Smooth muscle cell (in vitro differentiated cells): ENCODE results near the gene ALDH18A1. TPM values are rescaled to one million over a fixed set of nuclear protein-coding genes. Genes with fewer than 3 reads are reported as not detected.

Source experiments
- DNase-seq: peaks from one replicate; lab custom pipeline; 2025; ENCODE audit not compliant: unreplicated experiment; lab: John Stamatoyannopoulos, UW
- H2AFZ ChIP-seq: fragments of 200-600 bp; sonication (generic); 2 replicates; pipeline ENCODE4 v1.6.0; 2016; ENCODE audit warnings: antibody characterized with exemption, low read depth, mild to moderate bottlenecking
- H3F3A ChIP-seq: fragments of 200-600 bp; sonication (generic); 2 replicates; pipeline ENCODE4 v1.6.0; 2017; ENCODE audit warnings: antibody characterized with exemption, low read depth
- H3K27ac ChIP-seq: fragments of 200-600 bp; sonication (generic); 2 replicates; pipeline ENCODE4 v1.5.1; 2016; ENCODE audit warnings: low read depth, mild to moderate bottlenecking
- H3K27me3 ChIP-seq: fragments of 200-600 bp; sonication (generic); 2 replicates; pipeline ENCODE4 v1.6.1; 2016; ENCODE audit warnings: low read depth, mild to moderate bottlenecking
- H3K36me3 ChIP-seq: fragments of 200-600 bp; sonication (generic); 2 replicates; pipeline ENCODE4 v1.5.1; 2016; ENCODE audit warnings: low read depth
- H3K4me1 ChIP-seq: fragments of 200-600 bp; sonication (generic); 2 replicates; pipeline ENCODE4 v1.5.1; 2016; ENCODE audit warnings: low read depth
- H3K4me2 ChIP-seq: fragments of 200-600 bp; sonication (generic); 2 replicates; pipeline ENCODE4 v1.6.0; 2016; ENCODE audit warnings: mild to moderate bottlenecking
- H3K4me3 ChIP-seq: fragments of 200-600 bp; sonication (generic); 2 replicates; pipeline ENCODE4 v1.5.1; 2016; ENCODE audit warnings: mild to moderate bottlenecking
- H3K79me2 ChIP-seq: fragments of 200-600 bp; sonication (generic); 2 replicates; pipeline ENCODE4 v1.6.0; 2016; ENCODE audit warnings: low read depth, mild to moderate bottlenecking
- H3K9ac ChIP-seq: fragments of 200-600 bp; sonication (generic); 2 replicates; pipeline ENCODE4 v1.6.0; 2016; ENCODE audit warnings: low read depth
- H3K9me3 ChIP-seq: fragments of 200-600 bp; sonication (generic); replicated peaks from 2 replicates; pipeline ENCODE4 v1.5.1; 2016; ENCODE audit warnings: low read depth
- H4K20me1 ChIP-seq: fragments of 200-600 bp; sonication (generic); 2 replicates; pipeline ENCODE4 v1.6.0; 2016; ENCODE audit warnings: low read depth
- WGBS: methylation state at CpG from one replicate; pipeline ENCODE4 v1.1.7; 2016; ENCODE audit warnings: low lambda C conversion rate; 5-methylcytosine and 5-hydroxymethylcytosine counted together
- polyA plus RNA-seq: library from polyadenylated mRNA; unstranded; fragments of >200 nt; fragmentation: Nextera tagmentation; extraction: Ambion mirVana; gene quantifications from 2 replicates; pipeline ENCODE4 v1.2.1, GENCODE V29; 2016
- total RNA-seq: library from RNA; depleted of rRNA; stranded (reverse); fragments of >200 nt; gene quantifications from 2 replicates; pipeline ENCODE4 v1.2.3, GENCODE V29; 2014
- TF ChIP-seq, protein P1 (sequence below): fragments of 200-600 bp; sonication (generic); IDR thresholded peaks from 2 replicates; pipeline ENCODE4 v1.5.1; 2017; ENCODE audit warnings: borderline replicate concordance, mild to moderate bottlenecking, antibody characterized with exemption; ENCODE audit not compliant: insufficient read depth, poor library complexity, severe bottlenecking

ALDH18A1 gene
- total and polyA plus RNA-seq, 2 experiments from 2014 or later, result 98.2 to 124 TPM

DNA sequence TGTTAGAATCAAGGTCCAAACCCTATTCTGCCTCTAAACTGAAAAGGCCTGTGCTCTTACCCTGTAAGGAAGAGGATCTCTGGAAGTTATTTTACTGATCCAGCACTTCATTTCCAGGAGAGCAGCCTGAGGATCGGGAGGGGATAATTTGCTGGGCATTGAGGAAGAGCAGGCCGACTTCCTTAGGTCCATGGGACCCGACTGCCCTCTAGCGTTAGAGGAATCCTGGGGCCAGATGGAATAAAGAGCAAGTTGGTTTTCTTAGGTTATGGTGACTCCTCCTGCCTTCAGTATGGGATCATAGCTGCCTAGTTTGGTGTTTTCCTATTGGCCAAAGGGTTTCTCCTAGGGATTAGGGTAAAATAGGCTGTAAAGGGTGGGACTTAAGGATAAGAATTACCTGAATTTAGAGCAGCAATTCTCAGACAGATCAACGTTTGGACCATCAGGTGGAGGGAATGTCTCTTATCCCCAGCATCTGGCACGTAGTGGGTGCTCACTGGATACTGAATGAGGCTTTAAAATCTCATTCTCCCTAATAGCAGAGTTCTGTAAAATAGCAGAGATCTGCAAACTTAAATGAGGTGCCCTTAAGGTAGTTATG lies 55.3 kb downstream of the ALDH18A1 start:
- 21% methylated on average over 6 of the region's 6 CpGs for WGBS
- no peak overlapping the region for H3K4me3 ChIP-seq
- TF ChIP-seq, protein P1, sequence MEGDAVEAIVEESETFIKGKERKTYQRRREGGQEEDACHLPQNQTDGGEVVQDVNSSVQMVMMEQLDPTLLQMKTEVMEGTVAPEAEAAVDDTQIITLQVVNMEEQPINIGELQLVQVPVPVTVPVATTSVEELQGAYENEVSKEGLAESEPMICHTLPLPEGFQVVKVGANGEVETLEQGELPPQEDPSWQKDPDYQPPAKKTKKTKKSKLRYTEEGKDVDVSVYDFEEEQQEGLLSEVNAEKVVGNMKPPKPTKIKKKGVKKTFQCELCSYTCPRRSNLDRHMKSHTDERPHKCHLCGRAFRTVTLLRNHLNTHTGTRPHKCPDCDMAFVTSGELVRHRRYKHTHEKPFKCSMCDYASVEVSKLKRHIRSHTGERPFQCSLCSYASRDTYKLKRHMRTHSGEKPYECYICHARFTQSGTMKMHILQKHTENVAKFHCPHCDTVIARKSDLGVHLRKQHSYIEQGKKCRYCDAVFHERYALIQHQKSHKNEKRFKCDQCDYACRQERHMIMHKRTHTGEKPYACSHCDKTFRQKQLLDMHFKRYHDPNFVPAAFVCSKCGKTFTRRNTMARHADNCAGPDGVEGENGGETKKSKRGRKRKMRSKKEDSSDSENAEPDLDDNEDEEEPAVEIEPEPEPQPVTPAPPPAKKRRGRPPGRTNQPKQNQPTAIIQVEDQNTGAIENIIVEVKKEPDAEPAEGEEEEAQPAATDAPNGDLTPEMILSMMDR, result peak; percentile 98
- no peaks in the 10 kb centered on the region for H3K79me2 ChIP-seq
- peaks cover 12% of the 10 kb centered on the region for H3K4me1 ChIP-seq
- no peaks in the 10 kb centered on the region for H3K36me3 ChIP-seq
- H3K4me2 ChIP-seq, result no peak overlapping the region
- H2AFZ ChIP-seq, result no peak overlapping the region
- H4K20me1 ChIP-seq, result no peaks in the 10 kb centered on the region
- H3K9ac ChIP-seq, result no peak overlapping the region
- no peak overlapping the region for H3K27ac ChIP-seq
- DNase-seq, result peak; percentile 27
- H3K9me3 ChIP-seq, result no peaks in the 10 kb centered on the region
- H3F3A ChIP-seq, result peaks cover 6% of the 10 kb centered on the region
- no peaks in the 10 kb centered on the region for H3K27me3 ChIP-seq

GRCh38 chr10:95600158-95600557 lies 56.4 kb downstream of the ALDH18A1 start:
- WGBS, result 90% methylated on average over 4 of the region's 4 CpGs

DNA sequence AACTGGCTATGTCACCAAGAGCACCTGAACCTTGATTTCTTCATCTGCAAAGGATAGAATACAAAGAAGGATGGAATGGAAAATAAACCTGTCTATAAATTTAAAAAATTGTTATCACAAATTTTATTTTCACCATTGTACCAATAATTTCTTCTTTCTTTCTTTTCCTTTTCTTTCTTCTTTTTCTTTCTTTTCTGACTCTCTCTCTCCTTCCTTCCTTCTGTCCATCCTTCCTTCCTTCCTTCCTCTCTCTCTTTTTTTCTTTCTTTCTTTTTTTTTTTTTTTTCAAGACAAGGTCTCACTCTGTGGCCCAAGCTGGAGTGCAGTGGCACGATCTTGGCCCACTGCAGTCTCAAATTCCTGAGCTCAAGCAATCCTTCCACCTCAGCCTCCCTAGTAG lies 58.7 kb downstream of the ALDH18A1 start:
- 88% methylated on average over 1 of the region's 1 CpG for WGBS
- H2AFZ ChIP-seq, result no peak overlapping the region
- DNase-seq, result no peak

More at GRCh38 chr10:95600158-95600557, 56.4 kb downstream of the ALDH18A1 start:
- no peak overlapping the region for H3K27ac ChIP-seq
- no peaks in the 10 kb centered on the region for H3K9me3 ChIP-seq
- peaks cover 10% of the 10 kb centered on the region for H3K4me1 ChIP-seq
- no peak overlapping the region for H2AFZ ChIP-seq
- H4K20me1 ChIP-seq, result no peaks in the 10 kb centered on the region
- no peaks in the 10 kb centered on the region for H3K79me2 ChIP-seq
- H3K27me3 ChIP-seq, result no peaks in the 10 kb centered on the region
- no peaks in the 10 kb centered on the region for H3K36me3 ChIP-seq
- H3K9ac ChIP-seq, result no peak overlapping the region
- TF ChIP-seq, protein P1, result no peak
- H3F3A ChIP-seq, result peaks cover 5% of the 10 kb centered on the region
- no peak overlapping the region for H3K4me2 ChIP-seq
- no peak for DNase-seq
- H3K4me3 ChIP-seq, result no peak overlapping the region

More for the DNA sequence above, 58.7 kb downstream of the ALDH18A1 start:
- Histone ChIP-seq H3K9me3 (no peaks in the 10 kb centered on the region), H3K9ac (no peak overlapping the region), H3K4me1 (no peaks in the 10 kb centered on the region), H3K27ac (no peak overlapping the region), H3K27me3 (no peaks in the 10 kb centered on the region), H3K4me3 (no peak overlapping the region), H3K36me3 (no peaks in the 10 kb centered on the region), H3K4me2 (no peak overlapping the region), H3K79me2 (no peaks in the 10 kb centered on the region), H3F3A (no peaks in the 10 kb centered on the region), H4K20me1 (no peaks in the 10 kb centered on the region)
- TF ChIP-seq, protein P1, result no peak
